DND-41 (cell line): Measurements from ENCODE around the gene SLC6A11.

Source experiments
- EZH2 ChIP-seq: IDR thresholded peaks from 3 replicates; pipeline ENCODE4 v1.6.1; 2012; ENCODE audit warnings: borderline replicate concordance, low read depth, mild to moderate bottlenecking, moderate library complexity, low read length, inconsistent platforms; ENCODE audit not compliant: severe bottlenecking
- TF ChIP-seq, protein P1 (sequence below): IDR thresholded peaks from 2 replicates; pipeline ENCODE4 v1.5.1; 2012; ENCODE audit warnings: borderline replicate concordance, low read length, moderate library complexity, mild to moderate bottlenecking; ENCODE audit not compliant: poor library complexity, severe bottlenecking; ENCODE audit errors: extremely low read depth

DNA sequence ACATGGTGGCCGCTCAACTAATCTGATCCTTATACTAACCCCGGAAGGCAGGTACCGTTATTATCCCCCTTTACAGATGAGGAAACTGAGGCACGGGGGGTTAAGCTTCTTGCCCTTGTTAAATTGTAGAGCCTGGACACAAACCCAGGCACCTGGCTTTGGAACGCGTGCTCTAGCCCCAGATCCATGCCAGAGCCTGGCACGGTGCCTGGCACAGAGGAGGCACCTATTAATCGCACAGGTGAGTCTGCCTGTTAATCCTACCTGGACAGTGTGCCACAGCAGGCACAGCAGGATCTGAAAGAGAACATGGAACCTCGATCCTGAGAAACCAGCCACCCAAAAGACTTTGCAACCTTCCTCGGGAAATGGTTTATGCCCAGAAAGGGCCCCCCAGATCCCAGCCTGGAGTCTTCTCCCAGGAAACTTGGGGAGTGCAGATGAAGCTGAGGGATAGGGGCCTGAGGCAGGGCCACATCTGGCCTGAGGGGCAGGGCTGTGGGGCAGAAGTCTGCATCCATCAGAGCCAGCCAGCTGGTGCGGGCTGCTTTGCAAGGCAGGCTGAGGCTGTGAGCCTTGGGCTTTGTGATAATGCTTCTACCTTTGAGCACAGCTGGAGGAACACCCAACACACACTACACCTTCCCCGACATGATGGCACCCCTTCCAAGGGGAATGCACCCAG is 121.3 kb downstream of the SLC6A11 start:
- TF ChIP-seq, protein P1, sequence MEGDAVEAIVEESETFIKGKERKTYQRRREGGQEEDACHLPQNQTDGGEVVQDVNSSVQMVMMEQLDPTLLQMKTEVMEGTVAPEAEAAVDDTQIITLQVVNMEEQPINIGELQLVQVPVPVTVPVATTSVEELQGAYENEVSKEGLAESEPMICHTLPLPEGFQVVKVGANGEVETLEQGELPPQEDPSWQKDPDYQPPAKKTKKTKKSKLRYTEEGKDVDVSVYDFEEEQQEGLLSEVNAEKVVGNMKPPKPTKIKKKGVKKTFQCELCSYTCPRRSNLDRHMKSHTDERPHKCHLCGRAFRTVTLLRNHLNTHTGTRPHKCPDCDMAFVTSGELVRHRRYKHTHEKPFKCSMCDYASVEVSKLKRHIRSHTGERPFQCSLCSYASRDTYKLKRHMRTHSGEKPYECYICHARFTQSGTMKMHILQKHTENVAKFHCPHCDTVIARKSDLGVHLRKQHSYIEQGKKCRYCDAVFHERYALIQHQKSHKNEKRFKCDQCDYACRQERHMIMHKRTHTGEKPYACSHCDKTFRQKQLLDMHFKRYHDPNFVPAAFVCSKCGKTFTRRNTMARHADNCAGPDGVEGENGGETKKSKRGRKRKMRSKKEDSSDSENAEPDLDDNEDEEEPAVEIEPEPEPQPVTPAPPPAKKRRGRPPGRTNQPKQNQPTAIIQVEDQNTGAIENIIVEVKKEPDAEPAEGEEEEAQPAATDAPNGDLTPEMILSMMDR, result no peak
- TF ChIP-seq EZH2, result no peak
